ENCODE measurements around the gene GRB2.
"Not testable (repeated sequence)": the region's sequence is repeated elsewhere in the genome, so short reads cannot be mapped to it uniquely, and the experiment has no call there.

The GRB2 gene

GRCh38 chr17:75405365-75406221, at the start of gene GRB2:
TSS of gene GRB2 (minus strand) at chr17:75405678. CDS start at chr17:75393628, 12,050 bp downstream.
- peak; percentile 88 for DNase-seq

DNA sequence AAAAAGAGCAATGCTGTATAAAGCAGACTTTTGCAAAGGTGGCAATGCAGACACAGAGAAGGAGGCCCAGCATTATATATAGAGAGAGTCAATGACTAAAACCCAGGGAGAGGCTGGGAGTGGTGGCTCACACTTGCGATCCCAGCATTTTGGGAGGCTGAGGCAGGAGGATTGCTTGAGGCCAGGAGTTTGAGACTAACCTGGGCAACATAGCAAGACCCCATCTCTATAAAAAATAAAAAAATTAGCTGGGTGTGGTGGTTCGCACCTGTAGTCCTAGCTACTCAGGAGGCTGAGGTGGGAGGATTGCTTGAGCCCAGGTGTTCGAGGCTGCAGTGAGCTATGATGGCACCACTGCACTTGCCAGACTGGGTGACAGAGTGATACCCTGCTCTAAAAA, 49.2 kb upstream of the GRB2 start:
- not testable (repeated sequence) for DNase-seq

GRCh38 chr17:75454193-75454592, 48.7 kb upstream of the GRB2 start:
- peak; percentile 83 for DNase-seq

DNA sequence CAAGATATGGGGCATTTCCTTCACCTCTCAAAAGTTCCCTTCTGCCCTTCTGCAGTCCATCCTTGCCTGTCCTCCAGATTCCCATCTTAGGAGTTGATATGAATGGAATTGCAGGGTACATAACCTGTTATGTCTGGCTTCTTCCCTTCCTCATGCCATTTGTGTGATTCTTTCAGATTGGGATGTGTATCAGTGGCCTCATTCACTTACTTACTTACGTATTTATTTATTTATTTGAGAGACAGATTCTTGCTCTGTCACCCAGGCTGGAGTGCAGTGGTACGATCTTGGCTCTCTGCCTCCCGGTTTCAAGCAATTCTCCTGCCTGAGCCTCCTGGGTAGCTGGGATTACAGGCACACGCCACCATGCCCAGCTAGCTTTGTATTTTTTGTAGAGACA, 44.8 kb upstream of the GRB2 start:
- DNase-seq: no peak

DNA sequence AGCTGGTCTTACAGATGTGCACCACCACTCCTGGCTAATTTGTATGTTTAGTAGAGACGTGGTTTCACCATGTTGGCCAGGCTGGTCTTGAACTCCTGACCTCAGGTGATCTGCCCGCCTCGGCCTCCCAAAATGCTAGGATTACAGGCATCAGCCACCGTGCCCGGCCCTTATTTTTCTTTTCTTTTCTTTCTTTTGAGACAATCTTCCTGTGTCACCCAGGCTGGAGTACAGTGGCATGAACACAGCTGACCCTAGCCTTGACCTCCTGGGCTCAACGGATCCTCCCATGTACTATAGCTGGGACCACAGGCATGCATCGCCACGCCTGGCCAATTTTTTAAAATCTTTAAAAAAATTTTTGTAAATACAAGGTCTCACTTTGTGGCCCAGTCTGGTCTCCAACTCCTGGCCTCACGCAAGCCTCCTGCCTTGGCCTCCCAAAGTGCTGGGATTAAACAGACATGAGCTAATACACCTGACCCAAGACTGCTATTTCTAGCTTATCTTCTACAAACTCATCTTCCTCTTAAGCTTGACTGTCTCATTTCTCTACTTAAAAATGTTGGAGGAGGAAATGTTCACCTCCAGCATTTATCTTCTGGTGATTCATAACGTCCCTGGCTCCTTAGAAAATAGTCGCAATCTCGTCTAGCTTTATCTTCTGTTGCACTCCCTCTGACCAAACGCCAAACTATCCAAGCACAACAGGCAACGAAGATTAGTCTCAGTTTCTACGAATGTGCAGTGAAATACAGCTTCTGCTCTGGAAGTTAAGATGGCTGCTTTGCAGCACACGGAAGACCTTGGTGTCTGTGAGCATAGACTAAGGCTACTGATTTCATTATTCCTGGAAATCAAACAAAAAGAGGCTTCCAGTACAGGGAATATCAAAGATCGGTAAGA, 42.7 kb upstream of the GRB2 start:
- peak; percentile 16 for DNase-seq

- DNase-seq: not testable (repeated sequence)
Measured at GRCh38 chr17:75445896-75446295, 40.4 kb upstream of the GRB2 start.

DNA sequence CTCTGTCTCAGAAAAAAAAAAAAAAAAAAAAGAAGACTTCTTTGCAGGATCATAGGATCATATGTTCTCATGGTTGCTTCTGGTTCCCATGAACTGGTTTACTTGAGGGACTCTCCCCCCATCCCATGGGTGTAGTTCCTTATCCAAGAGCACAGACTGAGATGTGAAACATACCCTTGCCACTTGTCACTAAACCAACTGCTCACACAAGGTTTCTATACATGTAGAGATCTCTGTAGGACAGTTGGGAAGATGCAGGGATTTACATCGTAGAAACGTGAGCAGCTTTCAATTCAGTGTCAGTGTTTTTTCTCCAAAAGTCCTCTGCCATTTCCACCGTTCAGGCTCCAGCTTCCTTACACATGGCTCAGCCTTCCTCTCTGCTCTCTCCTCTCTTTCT, 39.8 kb upstream of the GRB2 start:
- no peak for DNase-seq

DNA sequence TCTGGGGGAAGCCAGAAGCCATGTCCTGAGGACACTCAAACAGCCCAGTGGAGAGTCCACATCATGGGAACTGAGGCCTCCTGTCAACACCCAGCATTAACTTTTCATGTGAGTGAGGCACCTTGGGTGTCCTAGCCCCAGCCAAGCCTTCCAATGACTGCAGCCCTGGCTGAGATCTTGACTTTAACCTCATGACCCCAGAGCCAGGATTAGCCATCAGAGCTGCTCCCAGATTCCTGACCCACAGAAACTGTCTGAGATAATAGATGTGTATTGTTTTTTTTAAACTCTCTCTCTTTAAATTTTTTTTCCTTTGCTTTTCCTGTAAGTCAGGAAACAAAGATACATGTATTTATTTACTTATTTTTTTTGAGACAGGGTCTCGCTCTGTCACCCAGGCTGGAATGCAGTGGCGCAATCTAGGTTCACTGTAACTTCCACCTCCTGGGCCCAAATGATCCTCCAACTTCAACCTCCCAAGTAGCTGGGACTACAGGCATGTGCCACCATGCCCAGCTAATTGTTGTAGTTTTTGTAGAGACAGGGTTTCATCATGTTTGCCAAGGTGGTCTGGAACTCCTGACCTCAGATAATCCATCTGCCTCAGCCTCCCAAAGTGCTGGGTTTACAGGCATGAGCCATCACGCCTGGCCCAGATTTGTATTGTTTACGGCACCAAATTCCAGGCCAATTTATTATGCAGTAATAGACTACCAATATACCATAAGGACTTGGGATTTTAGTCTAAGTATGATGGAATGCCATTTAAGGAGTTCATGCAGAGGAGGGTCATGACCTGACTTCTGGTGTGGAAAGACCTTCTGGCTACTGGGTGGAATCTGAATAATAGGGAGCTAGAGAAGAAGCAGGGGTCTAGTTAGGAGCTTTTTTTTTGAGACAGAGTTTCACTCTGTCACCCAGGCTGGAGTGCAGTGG, 37.0 kb upstream of the GRB2 start:
- DNase-seq: no peak

- DNase-seq: no peak
Measured at GRCh38 chr17:75440738-75441448, 35.4 kb upstream of the GRB2 start.

DNA sequence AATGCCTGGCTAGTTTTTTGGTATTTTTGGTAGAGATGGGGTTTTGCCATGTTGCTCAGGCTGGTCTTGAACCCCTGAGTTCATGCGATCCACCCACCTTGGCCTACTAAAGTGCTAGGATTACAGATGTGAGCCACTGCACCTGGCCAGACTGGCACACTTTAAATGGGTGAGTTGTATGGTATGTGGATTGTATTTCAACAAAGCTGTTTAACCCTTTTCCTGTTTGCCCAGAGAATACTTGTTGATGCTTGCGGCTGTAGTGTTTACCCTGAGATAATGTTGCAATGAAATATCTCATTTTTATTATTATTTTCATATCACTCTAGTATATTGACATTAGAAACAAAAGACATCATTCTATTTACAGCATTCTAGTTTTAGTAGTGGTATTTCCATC, 33.8 kb upstream of the GRB2 start:
- DNase-seq: no peak

DNA sequence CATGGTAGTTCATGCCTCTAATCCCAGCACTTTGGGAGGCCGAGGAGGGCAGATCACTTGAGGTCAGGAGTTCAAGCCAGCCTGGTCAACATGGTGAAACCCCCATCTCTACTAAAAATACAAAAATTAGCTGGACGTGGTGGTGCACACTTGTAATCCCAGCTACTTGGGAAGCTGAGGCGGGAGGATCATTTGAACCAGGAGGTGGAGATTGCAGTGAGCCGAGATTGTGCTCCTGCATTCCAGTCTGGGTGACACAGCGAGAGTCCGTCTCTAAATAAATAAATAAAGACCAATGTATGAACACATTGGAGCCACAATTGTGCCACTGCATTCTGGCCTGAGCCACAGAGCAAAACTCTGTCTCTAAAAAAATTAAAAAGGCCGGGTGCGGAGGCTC, 31.9 kb upstream of the GRB2 start:
- DNase-seq: not testable (repeated sequence)

- not testable (repeated sequence) for DNase-seq
Measured at GRCh38 chr17:75434433-75434832, 29.0 kb upstream of the GRB2 start.

GRCh38 chr17:75433218-75433783, 27.8 kb upstream of the GRB2 start:
- DNase-seq: no peak

DNA sequence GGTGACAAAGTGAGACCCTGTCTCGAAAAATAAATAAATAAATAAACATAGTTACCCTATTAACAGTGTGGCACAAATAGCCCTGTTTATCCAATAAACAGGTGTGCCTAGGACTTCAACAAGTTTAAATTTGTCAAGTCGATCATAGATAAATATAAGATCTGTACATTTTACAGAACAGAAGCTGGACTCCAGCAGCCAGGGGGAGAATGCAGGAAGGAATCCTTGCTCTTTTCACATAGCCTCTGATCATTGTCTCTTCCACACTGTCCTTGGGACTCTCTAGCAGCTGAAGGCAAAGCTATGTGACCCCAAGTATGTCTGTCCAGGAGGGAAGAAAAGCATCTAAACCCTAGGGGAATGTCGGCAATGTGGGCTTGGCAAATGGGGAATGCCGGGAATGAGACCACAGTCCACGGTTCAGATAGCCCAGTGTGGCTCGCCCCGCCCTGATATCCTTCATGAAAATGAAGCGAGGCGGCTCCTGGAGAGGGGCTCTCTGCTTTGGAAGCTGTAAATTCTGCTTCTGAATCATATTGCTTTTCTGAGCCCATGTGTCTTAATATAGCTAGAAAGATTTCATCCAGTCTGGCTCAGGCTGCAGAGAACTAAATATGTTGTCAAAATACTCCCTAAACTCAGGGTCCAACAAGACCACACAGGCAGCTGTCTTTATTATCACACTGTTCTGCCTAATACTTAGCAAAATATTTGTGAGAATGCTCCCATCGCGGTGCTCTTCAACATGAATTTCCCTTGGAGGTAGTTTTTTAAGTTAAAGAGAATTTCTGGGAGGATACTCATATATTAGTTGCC, 24.9 kb upstream of the GRB2 start:
- peak; percentile 93 for DNase-seq

- peak; percentile 80 for DNase-seq
Measured at GRCh38 chr17:75428543-75429469, 23.3 kb upstream of the GRB2 start.

DNA sequence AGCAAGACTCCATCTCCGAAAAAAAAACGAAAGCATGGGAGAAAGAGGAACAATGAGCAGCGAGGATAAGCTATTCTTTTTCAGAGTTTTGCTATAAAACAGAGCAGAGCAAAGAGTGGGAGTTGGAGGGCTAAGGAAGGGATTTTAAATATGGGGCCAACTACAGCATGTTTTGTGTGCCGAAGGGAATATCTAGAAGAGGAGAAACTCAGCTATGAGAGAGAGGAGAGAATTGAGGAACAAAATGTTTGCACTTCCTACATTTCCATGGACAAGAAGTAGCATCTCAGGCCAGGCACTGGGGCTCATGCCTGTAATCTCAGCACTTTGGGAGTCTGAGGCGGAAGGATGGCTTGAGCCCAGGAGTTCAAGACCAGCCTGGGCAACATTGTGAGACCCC, 13.1 kb upstream of the GRB2 start:
- DNase-seq: no peak

DNA sequence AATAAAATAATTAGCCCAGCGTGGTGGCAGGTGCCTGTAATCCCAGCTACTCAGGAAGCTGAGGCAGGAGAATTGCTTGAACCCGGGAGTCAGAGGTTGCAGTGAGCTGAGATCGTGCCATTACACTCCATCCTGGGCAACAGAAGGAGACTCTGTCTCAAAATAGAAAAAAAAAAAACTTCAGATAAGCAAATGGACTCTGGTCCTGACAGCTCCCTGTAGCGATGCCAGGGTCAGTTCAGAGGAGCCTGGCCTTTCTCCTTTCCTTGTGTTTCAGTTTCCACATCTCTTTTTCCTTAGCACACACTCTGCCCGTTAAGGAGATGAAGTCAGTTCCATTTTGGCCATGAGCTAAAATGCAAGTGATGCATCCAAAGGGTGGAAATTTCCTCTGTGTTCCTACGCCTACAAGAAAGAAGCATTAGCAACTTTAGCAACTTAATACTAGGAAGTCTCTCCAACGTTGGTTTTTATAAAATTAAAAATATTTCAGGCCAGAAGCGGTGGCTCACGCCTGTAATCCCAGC, 11.6 kb upstream of the GRB2 start:
- DNase-seq: no peak

- DNase-seq: no peak
Measured at GRCh38 chr17:75416006-75416405, 10.5 kb upstream of the GRB2 start.

GRCh38 chr17:75414488-75414887, 9.0 kb upstream of the GRB2 start:
- DNase-seq: no peak

Measured in kidney glomerular epithelial cell (primary cell).